GM18502 (cell line): ENCODE measurements around the gene LIPC.

Experiments used
- ATAC-seq: cut with Tn5 transposase; IDR thresholded peaks from one replicate; pipeline ENCODE4 v1.9.1; 2021; ENCODE audit warnings: mild to moderate bottlenecking; ENCODE audit not compliant: unreplicated experiment, poor library complexity

Gene LIPC

GRCh38 chr15:58566029-58566428, 134.2 kb downstream of the LIPC start:
- ATAC-seq, result no peak

DNA sequence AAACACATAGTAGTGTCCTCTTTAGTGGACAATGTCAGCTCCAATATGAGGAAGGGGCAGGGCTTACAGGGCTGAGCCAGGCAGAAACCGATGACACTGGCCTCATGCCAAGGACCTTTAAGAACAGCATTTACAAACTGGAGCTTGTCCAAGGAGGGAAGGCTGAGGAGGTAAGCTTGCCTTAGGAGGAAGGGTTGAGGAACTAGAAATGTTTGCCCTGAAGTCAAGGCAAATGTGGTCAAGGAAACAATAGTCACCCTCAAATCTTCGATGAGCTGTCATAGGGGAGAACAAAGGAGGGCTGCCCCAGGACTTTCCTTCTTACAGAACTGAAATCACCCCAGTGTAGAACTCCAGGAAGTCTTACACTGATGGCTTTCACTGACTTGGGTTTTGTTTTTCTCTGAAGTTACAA, 136.4 kb downstream of the LIPC start:
- ATAC-seq, result no peak

DNA sequence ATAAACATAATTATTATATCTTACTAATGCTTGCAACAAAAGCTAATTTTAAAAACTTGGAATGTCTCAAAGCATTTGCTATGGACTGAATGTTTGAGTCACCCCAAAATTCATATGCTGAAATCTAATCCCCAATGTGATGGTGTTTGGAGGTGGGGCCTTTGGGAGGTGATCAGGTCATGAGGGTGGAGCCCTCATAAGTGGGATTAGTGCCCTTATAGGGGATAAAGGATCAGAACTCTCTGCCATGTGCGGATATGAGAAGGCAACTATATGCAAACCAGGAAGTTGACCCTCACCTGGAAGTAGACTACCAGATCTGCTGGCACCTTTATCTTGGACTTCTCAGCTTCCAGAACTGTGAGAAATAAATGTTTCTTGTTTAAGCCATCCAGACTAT, 137.7 kb downstream of the LIPC start:
- ATAC-seq, result no peak

DNA sequence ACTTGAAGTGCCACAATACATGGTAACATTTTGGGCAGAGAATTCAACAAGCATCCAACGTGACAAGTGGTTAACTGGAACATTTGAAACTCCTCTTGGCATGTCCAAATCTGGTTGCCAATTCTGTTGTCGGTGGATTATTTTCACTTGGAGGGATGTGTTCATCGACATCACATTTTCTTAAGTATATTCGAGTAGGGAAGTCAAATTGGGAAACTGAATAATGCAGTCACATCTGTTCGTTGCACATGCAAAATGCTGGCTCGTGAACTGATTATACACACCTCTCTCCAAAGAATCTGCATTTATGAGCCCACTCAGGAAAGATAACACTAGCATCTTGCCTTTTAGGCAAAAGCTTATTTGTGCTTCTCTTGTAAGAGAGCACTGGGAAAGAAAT, 139.7 kb downstream of the LIPC start:
- ATAC-seq, result no peak

- ATAC-seq, result no peak
These were observed 140.7 kb downstream of the LIPC start for GRCh38 chr15:58572521-58572920.

DNA sequence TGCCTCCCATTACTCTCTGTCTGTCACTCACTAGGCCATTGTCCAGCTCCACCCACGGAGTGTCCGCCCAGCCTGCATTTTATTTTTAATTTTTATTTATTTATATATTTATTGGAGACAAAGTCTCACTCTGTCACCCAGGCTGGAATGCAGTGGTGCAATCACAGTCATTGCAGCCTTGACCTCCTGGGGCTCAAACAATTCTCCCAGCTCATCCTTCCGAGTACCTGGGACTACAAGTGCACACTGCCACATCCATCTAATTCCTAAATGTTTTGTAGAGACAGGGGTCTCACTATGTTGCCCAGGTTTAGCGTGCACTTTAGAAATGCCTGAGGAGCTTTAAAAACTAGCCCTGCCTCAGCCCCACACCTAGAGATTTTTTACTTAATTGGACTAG, 141.5 kb downstream of the LIPC start:
- no peak for ATAC-seq

DNA sequence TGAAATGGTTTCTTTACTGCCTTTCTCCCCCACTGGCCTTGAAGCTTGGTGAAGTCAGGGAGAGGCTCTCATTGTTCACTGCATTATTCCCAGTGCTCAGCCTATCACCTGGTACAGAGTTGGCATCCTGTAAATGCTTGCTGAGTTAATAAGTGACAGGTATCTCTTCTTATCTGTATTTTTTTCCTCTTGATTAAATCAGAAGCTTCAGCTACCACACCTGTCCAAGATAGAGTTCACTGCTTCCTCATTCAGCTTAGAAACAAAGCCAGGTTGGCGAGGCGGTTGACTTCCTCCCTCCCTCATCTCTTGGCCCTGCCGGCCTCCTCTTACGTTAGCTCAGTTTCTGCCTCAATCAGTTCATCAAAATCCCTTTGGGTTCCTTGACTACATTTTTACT, 142.8 kb downstream of the LIPC start:
- ATAC-seq, result no peak

DNA sequence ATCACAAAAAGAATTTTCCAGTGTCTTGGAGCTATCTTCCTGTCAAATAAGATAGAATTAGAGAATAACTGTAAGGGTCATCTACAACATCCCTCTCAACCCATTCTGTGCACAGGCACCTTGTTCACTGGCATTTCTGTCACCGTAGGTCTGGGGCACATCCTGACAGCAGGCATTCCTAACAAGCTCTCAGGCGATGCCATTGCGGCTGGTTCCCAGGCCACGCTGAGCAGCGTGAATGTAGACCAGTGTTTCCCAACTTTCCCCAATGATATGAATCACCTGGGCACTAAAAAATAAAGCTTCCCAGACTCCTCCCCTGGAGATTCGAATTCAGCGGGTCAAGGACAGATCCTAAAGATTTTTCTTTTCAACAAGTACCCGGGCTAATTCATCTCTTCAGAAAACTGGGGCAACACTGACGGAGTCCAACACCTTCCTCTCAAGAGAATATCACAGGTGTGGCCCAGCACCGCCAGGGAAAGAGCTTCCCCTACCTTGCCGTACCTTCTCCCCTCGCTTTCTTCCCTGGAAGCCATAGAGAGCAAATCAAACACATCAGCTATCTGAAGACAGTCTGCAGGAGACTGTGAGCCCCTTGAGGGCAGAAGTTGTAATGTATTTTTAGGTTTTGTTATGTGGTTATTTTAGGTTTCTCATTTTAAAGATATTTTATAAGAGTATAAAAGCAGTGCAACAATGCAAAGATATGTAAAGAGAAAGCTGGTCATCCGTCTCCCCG, 143.4 kb downstream of the LIPC start:
- no peak for ATAC-seq

GRCh38 chr15:58576657-58577056, 144.9 kb downstream of the LIPC start:
- no peak for ATAC-seq

- no peak for ATAC-seq
These were observed 150.4 kb downstream of the LIPC start for GRCh38 chr15:58582160-58582559.

- no peak for ATAC-seq
These were observed 151.5 kb downstream of the LIPC start for GRCh38 chr15:58583171-58583908.

- ATAC-seq, result no peak
These were observed 153.1 kb downstream of the LIPC start for GRCh38 chr15:58584789-58585461.

DNA sequence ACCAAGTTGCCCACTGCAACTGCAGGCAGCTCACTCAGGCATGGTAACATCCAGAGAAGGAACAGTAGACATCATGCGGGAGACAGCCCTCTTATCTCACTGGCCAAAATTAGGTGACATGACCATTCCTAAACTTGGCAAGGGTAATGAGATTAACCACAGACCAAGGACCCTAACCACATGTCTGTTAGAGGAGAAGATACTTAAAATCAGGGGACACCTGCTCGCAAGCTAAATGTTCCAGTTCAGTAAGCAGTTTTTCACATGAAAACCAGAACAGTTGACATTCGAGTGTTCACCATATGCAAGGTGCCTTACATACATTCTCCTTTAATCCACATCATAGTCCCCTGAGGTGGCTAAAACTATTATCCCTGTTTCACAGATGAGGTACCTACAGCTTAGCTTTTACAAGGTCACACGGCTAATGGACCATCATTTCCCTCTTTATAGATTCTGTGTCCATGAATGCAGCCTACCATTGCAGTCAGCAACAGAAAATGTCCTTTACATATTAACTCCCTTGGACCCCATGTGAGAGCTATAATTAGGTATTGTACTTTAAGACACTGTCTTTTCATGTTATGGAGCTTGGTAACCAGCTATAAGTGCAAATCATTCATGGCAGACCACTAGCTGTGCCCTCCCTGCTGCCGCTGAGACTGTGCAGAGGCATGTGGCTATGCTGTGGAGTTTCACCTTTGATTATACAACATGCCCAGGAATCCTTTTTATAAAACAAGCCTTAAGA, 154.1 kb downstream of the LIPC start:
- ATAC-seq, result no peak

DNA sequence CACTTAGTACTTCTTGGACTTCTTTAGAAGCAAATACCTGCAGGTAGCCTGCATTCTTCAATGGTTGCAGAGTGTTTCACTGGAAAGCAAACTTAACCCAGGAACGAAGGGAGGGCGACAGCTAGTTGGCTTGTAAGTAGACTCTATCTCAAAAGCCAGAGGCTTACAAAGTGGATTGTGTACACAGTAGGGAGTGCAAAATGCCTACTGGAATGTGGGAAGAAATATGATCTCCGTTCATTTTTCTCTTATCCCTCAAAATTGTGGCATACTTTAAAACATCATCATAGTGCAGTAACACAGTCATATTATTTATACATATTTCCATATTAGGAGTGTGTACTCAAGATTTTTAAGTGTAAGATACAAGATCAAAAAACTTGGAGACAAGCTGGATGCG, 155.7 kb downstream of the LIPC start:
- no peak for ATAC-seq

DNA sequence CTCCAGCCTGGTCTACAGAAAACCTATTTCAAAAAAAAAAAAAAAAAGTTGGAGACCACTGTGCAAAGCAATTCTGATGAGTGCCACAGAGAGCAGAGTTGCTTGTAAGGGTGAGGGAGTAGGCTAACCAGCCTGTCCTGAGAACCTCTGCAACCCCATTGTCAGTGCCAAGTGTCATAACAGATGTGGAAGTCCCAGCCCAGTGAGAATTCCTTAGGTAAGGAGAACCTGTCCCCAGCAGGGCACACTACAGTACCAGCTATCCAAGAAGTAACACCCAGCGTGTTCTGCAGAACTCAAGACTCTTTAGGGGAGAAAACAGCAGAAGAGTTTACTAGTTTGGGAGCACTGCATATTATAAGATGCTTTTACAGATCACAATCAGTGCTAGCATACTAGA, 156.3 kb downstream of the LIPC start:
- no peak for ATAC-seq

GRCh38 chr15:58589047-58589446, 157.3 kb downstream of the LIPC start:
- no peak for ATAC-seq

DNA sequence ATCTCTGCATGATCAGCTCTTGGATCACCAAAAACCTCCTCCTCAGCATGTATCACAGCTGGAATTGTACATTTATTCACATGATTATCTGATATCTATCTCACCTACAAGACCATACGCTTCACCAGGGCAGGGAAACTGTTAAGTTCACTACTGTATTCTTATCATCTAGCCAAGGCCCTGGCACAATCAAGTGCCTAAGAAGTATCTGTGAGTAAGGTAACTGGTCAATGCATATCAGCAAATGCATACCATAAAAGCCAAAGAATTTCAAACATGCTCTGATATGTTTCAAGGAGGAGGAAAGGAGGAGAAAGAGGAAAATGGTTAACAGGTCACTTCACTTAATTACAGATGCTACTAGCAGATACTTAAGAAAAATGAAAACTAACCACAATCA, 158.4 kb downstream of the LIPC start:
- no peak for ATAC-seq

DNA sequence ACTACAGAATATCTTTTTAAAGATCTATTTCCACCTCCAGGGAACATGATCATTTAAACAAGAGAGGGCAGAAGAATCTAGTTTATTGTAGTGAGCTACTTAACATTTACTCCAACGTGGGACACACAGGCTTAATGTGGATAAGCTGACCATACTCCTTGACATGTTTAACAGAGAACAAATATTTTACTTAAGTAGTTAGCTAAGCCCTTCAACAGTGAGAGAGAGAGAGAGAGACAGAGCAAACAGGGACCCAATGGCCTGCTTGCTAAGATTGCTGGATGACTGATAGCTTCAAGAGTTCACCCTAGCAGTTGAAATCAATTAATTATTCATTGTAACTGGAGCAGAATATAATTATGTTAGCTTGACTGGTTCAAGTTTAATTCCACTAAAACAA, 159.1 kb downstream of the LIPC start:
- no peak for ATAC-seq

DNA sequence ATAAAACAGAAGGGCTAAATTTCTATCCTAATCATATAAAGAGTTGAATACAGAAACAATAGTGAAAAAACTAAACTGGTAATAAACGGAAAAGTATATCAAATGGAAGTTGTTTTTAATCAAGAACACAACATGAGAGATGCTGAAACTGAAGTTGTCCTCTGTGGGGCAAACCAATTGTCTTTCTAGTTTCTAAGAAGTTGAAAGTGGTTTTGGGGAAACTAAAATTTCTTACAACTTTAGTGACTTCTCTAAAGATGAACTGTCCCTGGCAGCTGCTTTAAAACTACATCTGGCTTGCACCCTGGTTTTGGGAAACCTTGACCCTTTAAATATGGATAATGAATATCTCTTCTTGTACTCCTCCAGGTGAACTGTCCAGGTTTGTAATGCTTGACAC, 162.1 kb downstream of the LIPC start:
- no peak for ATAC-seq

DNA sequence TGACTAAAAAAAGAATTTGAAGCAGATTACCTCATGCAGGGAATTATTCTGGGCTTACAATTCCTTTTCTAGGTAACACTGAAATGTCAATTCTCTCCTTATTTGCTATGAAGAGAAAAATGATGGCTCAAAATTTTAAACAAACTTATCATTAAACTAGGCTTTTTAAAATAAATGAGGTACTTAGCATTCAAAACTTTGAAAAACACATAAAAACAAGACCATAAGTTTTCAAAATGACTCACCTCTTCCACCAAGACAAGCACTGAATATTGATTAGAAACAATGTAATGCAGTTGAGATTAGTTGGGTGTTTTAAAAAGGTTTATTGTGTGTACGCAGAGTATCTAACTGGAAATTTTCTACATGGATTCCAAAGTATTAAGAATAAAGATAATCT, 163.1 kb downstream of the LIPC start:
- ATAC-seq, result no peak
